Fibroblast of skin of left quadriceps (primary cell): Measurements from ENCODE around the gene NSUN6.
"Not testable (repeated sequence)": the region's sequence is repeated elsewhere in the genome, so short reads cannot be mapped to it uniquely, and the experiment has no call there.

ENCODE experiments used
- DNase-seq, 2 experiments: peaks; one replicate each; pipeline ENCODE4 v3.0.0-alpha.2; 2013; ENCODE audit warnings: low read depth in 2 of 2

The NSUN6 gene

DNA sequence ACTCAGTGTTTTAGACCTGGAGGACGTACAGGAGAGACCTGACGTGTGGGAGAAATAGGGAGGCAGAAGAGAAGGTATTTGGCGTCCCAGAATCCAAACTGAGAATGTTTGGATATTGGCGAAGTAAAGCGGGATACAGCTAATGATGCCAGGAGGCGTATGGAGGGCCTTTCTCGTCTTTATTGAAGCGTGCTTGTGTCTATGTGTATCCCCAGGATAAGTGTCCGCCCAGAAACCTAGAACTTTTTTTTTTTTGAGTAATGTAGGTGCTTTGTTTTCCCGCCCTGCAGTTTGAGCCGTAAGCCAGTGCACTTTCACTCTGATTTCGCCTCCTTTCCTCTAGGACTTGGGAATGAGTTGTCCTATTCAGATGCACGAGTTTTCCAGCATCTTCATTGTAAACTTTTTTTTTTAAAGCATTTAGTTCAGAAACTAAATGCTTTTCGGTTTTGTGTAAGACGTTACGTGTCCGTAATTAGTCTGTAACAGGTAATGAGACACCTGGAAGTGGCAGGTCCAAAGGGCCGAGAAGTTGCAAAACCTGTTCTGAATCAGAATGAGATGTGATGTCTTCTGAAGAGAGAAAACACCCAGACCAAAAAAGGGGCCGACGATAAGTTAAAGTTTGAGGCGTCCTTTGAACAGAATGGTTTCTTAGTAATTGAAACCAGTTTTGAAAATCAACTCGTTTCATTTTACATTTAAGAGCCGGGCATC lies 8.6 kb upstream of the NSUN6 start:
- DNase-seq = no peak

GRCh38 chr10:18659125-18659818 lies 7.9 kb upstream of the NSUN6 start, which contains the start of gene ARL5B:
ARL5B (plus strand) TSS chr10:18659431; CDS start chr10:18659638, 207 bp downstream.
- DNase-seq = peak; percentile 97

GRCh38 chr10:18658271-18659124 lies 7.1 kb upstream of the NSUN6 start:
- DNase-seq = no peak

DNA sequence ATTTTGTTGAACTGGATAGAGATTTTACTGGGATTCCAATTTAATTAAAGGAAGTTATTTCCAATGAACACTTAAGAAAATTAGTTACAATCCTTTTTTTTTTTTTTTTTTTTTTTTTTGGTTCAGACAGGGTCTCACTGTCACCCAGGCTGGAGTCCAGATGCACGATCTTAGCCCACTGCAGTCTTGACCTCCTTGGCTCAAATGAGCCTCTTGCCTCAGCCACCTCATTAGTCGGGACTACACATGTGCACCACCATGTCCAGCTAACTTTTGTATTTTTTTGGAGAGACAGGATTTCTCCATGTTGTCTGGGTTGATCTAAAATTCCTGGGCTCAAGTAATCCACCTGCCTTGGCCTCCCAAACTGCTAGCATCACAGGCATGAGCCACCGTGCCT lies 5.3 kb upstream of the NSUN6 start:
- no peak for DNase-seq

GRCh38 chr10:18653112-18653511 lies 1.7 kb upstream of the NSUN6 start:
- no peak for DNase-seq

- no peak for DNase-seq
Observed at GRCh38 chr10:18650404-18650997, 886 bp downstream of the NSUN6 start.

DNA sequence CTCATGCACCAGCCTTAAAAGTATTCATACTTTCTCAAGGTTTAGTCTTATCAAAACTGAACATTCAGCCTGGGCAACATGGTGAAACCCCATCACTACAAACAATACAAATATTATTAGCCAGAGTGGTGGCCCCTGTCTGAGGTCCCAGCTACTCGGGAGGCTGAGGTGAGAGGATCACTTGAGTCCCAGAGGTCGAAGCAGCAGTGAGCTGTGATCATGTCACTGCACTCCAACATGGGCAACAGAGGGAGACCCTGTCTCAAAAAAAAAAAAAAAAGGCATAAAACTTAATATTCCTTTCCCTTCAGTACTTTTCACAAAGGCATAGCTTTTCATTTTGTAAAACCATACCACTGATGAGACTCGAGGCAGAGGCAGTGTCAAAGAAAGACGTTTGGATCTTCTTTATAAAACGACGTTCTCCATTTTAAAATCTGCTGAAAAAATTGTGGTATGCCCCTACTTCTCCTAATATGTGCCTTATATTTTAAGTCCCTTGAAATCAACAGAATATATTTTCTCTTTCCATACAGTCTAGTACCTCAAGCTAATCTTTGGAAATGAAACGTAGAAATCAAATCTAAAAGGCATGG lies 1.9 kb downstream of the NSUN6 start:
- no peak for DNase-seq

- DNase-seq = no peak
Observed at GRCh38 chr10:18647945-18648344, 3.4 kb downstream of the NSUN6 start.

- DNase-seq = no peak
Observed at GRCh38 chr10:18647151-18647550, 4.2 kb downstream of the NSUN6 start.

DNA sequence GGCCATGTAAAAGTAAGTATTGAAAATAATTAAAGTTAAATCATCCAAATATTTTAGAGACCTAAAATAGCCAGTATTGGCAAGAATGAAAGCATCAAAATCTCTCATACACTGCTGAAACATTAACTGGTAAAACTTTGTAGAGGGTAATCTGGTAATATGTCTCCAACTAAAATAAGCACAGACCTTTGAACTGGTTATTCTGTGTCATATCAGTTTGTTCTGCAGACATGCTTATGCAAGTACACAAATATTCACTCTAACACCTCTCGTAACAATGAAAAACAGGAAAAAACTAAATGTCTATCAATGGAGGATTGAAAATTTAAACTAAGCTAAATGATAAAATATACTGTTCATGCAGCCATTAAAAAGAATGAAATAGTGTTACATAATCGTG lies 11.7 kb downstream of the NSUN6 start:
- DNase-seq = not testable (repeated sequence)

GRCh38 chr10:18637400-18637799 lies 14.0 kb downstream of the NSUN6 start:
- DNase-seq = not testable (repeated sequence)

DNA sequence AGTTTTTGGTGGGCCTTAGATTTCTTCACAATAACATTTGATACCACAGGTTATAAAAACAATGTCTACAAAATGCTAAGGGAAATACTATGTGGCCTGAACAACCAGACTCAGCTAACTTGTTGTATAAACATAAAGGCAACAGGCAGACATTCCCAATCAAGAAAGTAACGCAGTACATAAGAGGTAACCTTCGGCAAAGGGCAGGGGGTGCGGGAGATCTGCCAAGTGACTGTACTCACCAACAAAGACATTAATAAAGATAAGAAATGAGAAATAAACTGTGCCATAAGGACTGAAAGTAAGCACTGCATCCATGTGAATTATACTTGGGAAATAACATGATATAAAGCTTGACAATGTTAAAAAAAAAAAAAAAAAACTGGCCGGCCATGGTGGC lies 15.4 kb downstream of the NSUN6 start:
- DNase-seq = no peak

DNA sequence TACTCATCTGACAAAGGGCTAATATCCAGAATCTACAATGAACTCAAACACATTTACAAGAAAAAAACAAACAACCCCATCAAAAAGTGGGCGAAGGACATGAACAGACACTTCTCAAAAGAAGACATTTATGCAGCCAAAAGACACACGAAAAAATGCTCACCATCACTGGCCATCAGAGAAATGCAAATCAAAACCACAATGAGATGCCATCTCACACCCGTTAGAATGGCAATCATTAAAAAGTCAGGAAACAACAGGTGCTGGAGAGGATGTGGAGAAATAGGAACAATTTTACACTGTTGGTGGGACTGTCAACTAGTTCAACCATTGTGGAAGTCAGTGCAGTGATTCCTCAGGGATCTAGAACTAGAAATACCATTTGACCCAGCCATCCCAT lies 18.9 kb downstream of the NSUN6 start:
- not testable (repeated sequence) for DNase-seq

- DNase-seq = peak; percentile 28 to 35
Observed at GRCh38 chr10:18627452-18628018, 23.9 kb downstream of the NSUN6 start.

GRCh38 chr10:18625886-18626285 lies 25.5 kb downstream of the NSUN6 start:
- no peak for DNase-seq

DNA sequence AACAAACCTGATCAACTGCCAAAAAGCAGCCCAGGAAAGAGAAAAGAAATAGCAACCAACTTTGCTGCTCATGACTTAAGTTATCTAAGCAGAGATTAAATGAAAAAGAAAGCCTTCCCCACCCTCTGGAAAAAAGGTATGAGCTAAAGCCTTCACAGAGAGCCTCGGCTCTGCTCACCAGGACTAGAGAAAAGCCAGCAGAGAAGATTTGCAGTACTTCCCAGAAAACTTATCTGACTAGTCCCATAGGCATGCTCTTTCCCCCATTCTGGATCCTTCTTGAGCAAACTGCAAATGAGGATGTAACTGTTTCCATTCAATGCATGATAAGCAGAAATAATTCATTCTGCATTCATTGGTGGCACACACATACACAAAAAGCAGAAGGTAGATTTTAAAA lies 27.7 kb downstream of the NSUN6 start:
- not testable (repeated sequence) for DNase-seq

DNA sequence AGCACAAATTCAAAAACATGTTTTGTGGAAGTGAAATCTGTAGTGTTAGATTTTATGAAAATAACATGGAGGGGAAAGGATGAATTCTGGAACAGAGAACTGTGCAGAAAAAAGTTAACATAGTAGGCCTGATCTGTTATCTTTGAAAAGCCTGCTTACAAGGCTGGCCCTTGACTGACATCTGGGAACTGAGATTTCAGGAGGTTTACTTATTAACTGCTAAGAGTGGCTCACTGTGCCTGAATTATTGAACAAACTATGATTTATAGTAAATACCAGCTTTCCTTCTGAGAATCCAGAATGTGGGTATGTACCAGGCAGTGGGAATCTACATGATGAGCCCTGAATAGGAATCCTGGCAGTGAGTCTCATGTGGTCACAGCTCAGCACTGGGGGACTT lies 30.5 kb downstream of the NSUN6 start:
- DNase-seq = no peak

DNA sequence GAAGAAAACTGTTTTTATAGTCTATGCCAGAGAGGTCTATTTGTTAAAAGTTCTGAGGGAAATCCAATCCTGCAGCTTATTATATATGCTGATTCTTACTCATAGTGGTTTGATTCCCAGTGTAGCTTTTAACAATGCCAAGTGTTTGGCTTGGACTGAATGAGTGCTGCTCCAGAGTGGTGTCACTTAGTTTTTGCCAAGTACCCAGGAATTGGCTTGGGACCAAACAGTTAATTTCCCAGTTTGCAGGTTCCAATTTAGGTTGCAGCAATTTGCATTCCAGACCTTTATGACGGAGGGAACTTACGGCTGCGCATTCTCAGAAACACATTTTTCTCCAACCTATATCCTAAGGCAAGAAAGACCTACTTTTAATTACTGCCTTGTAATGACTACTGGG lies 32.4 kb downstream of the NSUN6 start:
- DNase-seq = no peak

DNA sequence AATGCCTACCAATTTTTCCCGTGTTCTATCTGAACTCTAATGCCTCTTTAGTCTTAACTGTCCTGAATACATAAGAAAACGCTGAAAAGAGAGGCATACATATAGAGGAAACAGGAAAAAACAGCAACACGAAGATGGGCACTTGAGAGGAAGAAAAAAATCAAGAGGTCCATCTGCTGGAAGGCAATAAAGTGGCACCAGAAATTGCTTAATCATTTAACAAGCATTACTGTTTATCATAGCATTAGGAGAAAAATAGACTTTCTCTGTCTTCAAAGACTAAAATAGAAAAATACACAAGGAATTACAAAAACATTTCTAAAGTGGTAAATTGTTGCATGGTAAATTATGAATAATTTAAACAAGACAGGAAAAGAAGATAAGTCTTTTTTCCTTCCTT lies 35.0 kb downstream of the NSUN6 start:
- no peak for DNase-seq

DNA sequence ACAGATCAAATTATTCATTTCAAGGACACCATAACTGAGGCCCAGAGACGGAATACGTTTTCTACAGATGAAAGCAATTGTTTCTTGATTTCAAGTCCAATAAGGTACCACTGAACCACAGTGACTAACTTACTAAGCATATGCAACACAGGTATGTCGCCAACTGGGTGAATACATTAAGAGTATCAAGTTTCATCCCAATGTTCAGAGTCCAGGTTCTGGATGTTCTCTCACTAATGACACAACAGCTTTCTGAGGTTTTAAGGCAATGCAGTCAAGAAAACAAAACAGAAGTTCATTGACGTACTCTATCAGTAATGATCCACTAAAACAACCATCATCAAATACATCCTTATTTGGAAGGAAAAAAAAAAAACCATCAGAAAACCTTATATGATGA lies 35.8 kb downstream of the NSUN6 start:
- DNase-seq = no peak

DNA sequence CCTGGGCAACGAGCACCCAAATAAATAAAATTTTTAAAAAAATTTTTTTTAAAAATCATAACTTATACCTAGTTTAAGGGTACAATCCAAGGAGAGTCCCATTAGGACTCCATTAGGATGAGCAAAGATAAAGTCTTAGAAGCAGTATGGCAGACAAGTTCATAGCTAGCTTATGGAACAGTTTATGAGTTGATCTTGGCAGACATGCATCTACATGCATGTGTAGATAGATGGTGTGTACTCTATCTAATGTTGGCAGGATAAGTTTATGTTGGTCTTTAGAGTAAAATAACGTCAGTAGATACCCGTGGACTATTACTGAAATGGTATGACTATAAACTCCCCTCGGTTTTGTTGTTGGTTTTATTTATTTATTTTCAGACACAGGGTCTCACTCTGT lies 40.2 kb downstream of the NSUN6 start:
- no peak for DNase-seq
